GM18505 (cell line): ENCODE data around the gene CARD9.
A peak's percentile ranks its signal among the peaks of the same experiment; 100 is the strongest.

Experiments
- ATAC-seq: cut with Tn5 transposase; IDR thresholded peaks from one replicate; pipeline ENCODE4 v1.9.1; 2021; ENCODE audit not compliant: unreplicated experiment
- POLR2A ChIP-seq: IDR thresholded peaks from 4 replicates; pipeline ENCODE4 v1.6.1; 2011; ENCODE audit warnings: borderline replicate concordance; ENCODE audit not compliant: insufficient read depth, insufficient read length; ENCODE audit errors: extremely low read depth

CARD9 gene

DNA sequence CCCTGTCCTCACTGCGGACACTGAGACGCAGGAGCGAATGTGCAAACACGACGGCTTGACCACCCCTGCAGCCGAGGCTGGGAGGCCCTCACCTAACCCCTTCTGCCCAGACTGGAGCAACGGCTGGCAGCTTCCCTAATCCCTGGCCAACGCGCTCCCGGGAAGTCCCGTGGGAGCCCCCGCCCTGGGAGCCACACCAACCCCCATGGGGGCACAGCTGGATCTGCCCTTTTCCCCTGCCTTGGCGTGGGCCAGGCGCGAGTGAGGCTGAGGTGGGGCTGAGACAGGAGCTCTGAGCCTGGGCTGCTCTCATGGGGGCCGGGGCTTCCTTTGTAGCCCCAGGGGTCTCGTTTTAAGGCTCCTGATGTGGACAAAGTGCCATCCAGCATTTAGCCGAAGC is 5.3 kb downstream of the CARD9 start:
- no peak for ATAC-seq
- no peak for TF ChIP-seq POLR2A

DNA sequence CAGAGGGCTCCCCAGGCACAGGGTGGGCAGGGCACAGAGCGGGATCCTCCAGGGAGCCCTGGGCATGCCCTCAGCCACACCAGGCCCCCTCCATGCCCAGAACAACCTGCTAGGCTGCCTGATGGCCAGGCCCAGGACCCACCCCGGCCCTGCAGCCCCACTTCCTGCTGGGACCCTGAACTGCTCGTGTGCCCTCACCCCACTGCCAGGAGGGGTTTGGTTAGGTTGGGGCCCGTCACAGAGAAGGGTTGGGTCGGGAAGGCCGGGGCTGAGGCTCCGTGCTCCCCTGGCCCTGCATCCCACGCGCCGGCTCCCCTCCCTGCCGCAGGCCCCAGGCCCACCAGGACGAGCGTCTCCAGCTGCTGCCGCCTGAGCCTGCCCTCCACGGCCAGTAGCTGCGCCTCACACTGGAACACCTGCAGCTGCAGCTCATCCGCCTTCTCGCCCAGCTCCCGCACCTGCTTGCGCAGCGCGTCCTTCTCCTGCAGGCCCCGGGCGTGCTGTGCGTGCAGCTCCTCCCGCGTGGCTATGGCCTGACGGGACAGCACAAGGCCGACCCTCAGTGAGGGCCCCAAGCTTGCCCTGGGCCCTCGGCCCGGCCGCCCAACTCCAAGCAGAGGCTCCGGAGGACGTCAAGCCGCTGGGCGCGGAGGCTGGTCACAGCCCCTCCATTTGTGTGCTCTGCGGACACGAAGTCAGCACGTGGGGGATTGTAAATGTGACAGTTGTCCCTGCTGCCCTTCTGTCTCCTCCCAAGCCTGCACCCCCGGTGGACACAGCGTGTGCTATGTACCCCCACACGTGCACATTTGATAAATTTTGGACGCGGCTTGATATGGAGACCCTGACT is 5.9 kb downstream of the CARD9 start:
- no peak for ATAC-seq
- no peak for TF ChIP-seq POLR2A

DNA sequence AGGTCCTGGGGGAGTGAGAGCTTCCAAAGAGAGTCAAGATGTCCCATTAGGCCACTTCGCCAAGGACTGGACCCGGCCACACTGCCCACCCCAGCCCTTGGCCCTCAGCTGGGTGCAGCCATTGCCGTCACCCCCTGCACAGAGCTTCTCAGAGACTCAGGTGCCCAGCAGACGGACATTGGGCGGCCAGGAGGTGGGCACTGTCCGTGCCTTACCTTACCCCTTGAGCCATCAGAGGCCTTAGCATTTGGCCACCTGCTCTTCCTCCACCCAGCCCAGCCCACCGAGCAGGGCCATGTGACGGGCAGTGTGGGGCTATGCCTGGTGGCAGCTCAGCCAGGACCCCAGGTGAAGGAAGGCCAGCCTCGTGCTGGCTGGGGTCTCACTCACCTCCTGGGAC is 6.6 kb downstream of the CARD9 start:
- no peak for ATAC-seq
- TF ChIP-seq POLR2A, result no peak

DNA sequence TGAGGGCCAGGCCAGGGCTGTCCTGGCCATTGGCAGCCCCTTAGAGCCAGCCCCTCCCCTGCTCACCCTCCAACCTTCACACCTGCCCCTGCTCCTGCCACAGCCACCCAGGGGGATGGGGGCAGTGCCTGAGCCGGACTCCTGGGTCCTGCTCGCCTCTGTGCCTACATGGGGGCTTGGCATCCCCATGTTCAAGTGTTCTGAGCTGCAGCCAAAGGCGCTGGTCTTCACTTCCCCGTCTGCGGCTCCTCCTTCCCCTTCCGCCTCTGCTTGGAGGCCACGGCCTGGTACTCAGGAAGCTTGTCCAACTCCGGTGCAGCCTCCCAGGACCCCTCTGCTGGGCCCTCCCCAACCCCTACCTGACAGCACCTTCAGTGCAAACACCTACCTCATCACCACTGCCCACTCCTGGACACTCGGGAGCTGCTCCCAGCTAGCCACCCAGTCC is 7.7 kb downstream of the CARD9 start:
- no peak for TF ChIP-seq POLR2A
- ATAC-seq, result no peak

DNA sequence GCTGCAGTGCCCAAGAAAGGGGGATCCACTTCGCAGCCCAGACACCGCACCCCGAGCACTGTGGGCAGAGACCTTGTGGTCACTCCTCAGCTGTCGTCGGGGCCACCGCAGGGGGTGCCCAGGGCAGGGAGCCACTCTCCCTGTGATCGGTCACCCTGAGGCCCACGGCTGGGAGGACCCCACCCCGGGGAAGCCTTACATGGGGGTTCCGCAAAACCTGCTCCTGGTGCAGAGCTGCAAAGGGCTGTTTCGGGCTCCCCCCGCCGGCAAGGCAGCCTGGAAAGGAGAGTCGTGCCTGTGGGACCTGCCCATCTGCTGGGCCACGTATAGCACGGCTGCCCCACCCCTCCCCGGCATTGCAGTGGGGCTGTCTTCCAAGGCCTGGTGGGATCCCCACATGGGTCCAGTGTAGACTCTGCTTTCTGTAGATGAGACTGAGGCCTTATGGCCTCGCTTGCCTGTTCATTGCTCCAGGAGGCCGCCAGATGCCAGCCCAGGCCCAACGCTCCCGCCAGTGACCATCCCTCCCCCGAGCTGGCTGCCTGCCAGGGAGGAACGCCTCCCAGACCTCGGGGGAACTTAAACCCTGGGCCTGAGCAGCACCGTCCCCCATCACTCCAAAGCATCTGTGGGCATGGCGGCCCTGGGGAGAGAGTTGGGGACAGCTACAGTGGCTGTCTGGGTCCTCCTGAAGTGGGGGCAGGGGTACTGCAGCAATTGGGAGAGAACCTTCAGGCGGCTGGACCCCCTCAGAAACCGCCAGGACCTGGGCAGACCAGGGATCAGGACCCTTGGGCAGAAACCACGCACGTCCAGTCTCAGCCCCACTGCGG is 8.3 kb downstream of the CARD9 start:
- no peak for ATAC-seq
- no peak for TF ChIP-seq POLR2A

DNA sequence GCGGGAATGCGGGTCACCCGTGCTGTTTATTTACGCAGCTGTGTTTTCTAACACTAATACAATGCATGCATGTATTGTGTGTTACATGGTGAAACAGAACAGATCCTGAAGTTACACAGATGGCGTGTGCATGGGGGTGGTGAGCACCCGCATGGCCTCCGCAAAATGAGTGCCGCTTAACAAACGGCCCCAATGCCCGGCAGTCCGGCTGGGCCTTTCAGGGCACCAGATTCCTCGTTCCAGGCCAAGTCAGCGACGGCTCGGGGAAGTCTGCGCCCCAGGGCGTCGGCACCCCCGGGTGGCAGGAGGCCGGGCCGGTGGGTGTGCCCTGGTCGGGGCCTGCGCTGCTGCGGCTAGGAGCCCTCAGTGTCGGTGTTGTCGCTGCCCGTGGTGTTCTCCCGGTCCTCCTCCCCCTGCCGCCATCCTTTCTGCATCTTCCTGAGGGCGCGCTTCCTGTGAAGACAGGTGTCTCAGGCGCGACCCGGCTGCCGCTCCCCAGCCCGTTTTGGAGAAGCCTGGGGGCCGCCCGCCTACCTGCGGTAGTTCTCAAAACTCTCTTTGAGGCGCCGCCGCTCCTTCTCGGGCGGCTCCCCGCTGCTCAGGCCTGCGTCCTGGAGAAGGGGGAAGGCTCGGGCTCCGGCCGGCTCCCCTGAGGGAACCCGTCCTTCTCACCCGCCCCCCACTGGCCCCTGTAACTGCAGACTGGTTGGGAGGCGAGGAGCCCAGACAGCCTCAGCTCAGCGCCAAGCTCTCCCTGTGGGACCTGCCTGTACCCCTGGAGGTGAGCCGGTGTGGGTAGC is 9.3 kb downstream of the CARD9 start:
- no peak for ATAC-seq
- TF ChIP-seq POLR2A, result no peak

DNA sequence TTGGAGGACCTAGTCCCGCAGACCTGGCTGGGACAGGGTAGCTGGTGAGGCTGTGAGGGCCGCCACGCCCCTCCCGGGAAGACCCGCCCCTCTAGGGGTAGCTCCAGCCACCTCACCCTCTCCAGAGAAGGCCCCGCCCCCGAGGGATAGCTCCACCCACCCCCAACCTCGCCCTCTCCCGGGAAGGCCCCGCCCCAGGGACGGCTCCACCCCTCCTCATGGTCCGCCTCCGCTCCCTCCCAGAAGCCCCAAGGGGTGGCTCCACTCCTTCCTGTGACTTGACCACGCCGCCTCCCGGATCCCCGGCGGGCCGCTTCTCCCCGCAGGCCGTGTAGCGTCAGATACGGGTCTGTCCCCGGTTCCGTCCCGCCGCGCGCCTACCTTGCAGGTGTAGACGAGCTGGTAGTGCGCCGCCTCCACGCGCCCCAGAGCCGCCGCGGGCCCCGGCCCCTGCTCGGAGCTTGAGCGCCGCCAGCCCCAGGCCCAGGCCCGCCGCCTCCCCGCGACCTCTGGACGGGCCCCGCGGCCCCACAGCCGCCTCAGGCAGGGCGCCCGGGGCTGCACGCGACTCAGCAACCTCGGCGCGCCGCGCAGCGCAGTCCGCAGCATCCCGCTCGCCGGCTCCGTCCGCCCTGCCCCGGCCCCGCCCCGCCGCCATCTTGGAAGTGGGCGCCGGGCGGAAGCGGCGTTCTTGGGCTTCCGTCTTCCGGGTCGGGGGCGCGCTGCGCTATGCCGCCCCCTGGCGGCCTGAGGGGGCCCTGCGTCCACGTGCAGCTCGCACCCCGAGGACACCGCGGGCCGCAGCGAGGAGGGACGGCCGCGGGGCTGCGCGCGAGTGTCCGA is 10.1 kb downstream of the CARD9 start, which contains the start of gene DNLZ:
DNLZ (minus strand) TSS at position 639 of the 843 bp plus-strand sequence; CDS start at position 609, 30 bp downstream.
- ATAC-seq, result peak; percentile 73
- TF ChIP-seq POLR2A, result peak; percentile 82

DNA sequence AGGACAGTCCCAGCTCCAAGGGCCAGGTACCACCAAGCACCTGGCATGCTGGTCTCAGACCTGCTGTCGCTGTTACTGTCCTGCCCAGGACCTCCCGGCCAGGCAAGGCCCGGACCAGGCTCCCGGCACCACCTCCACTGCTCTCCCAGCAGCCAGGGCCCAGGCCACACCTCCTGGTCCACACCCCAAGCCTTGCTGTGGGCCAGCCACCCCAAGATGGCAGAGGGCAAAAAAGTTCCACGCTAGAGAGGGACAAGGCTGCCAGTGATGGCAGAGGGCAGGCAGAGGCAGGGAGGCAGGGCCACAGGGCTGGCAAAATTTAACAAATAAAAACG is 11.1 kb downstream of the CARD9 start:
- ATAC-seq, result no peak

DNA sequence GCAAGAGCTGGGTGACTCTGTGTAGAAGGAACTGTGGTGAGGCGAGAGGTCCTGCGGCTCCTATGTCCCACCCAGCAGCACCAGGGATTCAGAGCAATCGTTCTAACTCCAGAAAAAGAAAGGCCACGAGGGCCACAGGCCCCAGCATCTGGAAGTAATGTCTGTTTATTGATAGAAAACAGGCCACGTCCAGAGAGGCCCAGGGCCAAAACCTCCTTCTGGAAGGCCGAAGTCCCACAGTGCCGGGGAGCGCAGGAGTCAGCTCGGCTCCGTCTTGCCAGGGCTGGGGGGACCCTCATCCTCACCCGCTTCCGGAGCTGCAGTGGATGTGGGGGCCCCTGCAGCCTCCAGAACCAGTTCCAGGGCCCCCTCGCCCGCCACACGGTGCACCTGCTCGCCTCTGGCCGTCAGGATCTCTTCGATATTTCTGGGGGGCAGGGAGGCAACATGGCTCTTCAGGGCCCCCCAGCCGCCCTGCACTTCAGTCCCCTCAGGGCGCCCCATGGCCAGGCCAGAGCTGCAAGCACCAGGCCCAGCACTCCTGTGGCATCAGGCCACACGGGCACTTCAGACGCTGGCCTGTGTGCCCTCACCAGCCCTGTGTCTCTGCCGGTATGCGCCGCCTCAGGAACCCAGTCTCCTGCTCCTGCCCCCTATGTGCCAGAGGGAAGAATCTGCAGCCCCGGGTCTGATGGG is 11.6 kb downstream of the CARD9 start:
- no peak for ATAC-seq
- TF ChIP-seq POLR2A, result no peak

More for the DNA sequence above, 11.1 kb downstream of the CARD9 start:
- TF ChIP-seq POLR2A, result no peak

DNA sequence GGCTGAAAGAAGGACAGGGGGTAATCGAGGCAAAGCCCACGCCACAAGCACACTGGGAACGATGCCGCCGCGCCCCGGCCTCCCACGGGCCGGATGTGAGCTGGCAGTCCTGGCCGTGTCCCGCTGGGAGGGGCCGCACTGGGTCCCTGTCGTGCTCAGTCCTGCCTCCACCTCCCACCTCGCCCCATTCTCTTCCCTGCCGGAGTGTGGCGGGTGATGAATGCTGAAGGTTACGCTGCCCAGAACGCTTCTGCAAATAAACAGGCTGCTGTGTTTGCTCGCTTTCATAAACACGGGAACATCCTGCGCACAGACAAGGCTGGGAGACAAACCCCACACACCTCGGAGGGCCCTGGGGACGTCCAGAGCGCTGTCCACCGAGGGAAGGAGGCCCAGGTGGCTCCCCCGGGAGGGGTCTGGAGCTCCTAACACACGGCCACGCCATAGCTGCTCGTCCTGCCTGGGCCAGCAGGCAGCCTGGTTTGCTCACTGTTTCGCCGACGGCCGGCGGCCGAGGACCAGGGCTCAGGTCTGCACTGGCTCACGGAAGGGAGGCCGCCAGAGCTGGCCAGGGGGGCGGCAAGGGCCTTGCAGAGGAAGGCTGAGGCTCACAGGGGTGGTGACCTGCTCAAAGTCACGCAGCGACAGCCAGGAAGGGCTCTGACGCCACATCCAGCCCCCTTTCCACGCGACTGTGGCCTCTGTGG is 12.3 kb downstream of the CARD9 start:
- TF ChIP-seq POLR2A, result no peak
- no peak for ATAC-seq

DNA sequence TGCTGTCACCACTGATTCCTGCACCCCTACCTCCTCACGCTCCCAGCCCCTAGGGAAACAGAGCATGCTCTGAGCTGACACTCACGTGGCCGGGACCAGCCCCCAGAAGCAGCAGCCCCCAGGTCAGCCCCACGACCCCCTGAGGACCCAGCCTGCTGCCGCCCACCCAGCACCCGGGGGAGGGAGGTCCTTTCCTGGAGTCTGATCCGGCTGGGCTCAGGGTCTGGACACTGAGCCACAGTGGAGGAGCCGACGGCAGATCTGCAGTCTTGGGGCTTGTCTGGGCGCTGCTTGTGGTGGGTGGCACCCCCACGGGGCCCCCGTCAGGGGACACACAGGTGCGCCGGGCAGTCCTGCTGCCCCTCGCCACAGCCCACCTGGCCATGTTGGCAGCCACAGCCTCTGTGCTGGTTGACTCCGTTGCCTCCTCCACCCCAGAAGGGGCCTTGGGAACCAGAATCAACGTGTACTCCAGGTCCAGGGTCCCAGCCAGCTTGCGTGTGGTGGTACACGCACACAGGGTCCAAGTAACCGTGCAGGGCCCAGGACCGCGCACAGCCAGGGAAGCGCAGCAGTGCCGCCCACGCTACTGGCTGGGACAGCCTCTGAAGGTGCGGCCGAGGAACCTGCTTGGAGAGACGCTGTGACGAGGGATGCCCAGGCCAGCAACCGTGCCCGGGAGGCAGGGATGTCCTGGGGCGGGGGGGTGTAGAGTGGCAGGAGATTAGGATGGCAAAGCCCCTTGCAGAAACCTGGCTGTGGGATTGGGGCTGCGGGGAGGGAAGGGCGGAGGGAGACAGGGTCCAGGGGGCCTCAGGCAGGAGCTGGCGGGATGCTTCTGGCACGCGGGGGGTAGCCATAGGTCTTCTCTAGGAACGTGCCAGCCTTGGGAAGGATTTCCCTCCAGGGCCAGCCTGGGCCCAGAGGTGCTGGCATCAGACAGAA is 13.4 kb downstream of the CARD9 start:
- no peak for ATAC-seq

DNA sequence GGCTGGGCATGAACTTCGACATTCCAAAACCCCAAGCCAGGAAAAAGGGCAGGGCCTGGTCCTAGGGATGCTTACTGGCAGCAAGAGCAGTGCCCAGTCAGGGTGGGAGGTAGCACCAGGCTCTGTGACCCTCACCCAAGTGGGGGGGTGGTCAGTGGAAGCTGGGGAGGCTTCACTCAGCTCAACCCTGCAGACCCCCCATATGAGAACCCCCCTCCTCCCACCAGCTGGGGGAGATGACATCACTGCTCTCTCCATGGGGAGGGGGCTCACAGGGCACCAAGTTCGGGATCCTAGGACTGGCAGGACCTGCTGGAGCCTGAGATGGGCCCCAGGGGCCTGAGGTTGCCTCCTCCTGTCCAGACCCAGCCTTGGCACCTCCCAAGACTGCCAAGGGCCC is 14.6 kb downstream of the CARD9 start:
- no peak for TF ChIP-seq POLR2A

More for the DNA sequence above, 13.4 kb downstream of the CARD9 start:
- TF ChIP-seq POLR2A, result no peak

More for the DNA sequence above, 14.6 kb downstream of the CARD9 start:
- ATAC-seq, result no peak
